HL-60 (cell line): ENCODE data around the gene NRP1.

Experiments used
- DNase-seq, 2 experiments: peaks; one replicate each; pipeline ENCODE4 v3.0.0-alpha.2; 2010 to 2020; ENCODE audit warnings: low read depth in 1 of 2, low spot score in 1 of 2
- H3K27ac ChIP-seq: fragments of 250-450 bp; sonication (Bioruptor Pico); replicated peaks from 2 replicates; pipeline ENCODE4 v1.5.1; 2020; ENCODE audit warnings: mild to moderate bottlenecking, moderate library complexity
- H3K27me3 ChIP-seq: fragments of 250-450 bp; sonication (Bioruptor Pico); 2 replicates; pipeline ENCODE4 v1.5.1; 2021; ENCODE audit warnings: mild to moderate bottlenecking, moderate library complexity; ENCODE audit not compliant: insufficient read depth, poor library complexity, severe bottlenecking
- H3K4me3 ChIP-seq: replicated peaks from 2 replicates; pipeline ENCODE4 v1.5.1; 2011; ENCODE audit warnings: mild to moderate bottlenecking, control low read depth, low read length; ENCODE audit not compliant: insufficient read depth
- CTCF ChIP-seq: IDR thresholded peaks from one replicate; pipeline ENCODE4 v1.5.1; 2011; ENCODE audit warnings: low read length, control low read depth, inconsistent platforms; ENCODE audit not compliant: insufficient read depth
- GABPA ChIP-seq: IDR thresholded peaks from 2 replicates; pipeline ENCODE4 v1.6.1; 2012; ENCODE audit warnings: low read depth
- POLR2AphosphoS5 ChIP-seq: IDR thresholded peaks from 2 replicates; pipeline ENCODE4 v1.6.1; 2012; ENCODE audit warnings: low read depth
- REST ChIP-seq: IDR thresholded peaks from 2 replicates; pipeline ENCODE4 v1.6.1; 2012; ENCODE audit warnings: low read depth; ENCODE audit not compliant: insufficient replicate concordance
- SPI1 ChIP-seq: IDR thresholded peaks from 2 replicates; pipeline ENCODE4 v1.6.1; 2012; ENCODE audit warnings: low read depth, mild to moderate bottlenecking, borderline replicate concordance

NRP1 gene

GRCh38 chr10:33353334-33353733 is 18.9 kb upstream of the NRP1 start:
- Histone ChIP-seq H3K27ac (no peak overlapping the region), H3K27me3 (no peaks in the 10 kb centered on the region), H3K4me3 (no peak overlapping the region)
- no peak for TF ChIP-seq POLR2AphosphoS5
- no peak for TF ChIP-seq SPI1
- TF ChIP-seq CTCF: no peak
- no peak for TF ChIP-seq REST
- no peak for TF ChIP-seq GABPA
- no peak for DNase-seq

- H3K4me3 ChIP-seq: no peak overlapping the region
- DNase-seq: no peak
- TF ChIP-seq GABPA (no peak), REST (no peak), POLR2AphosphoS5 (no peak), CTCF (no peak), SPI1 (no peak)
- no peak overlapping the region for H3K27ac ChIP-seq
- H3K27me3 ChIP-seq: no peaks in the 10 kb centered on the region
Measured at GRCh38 chr10:33352615-33353014, 18.1 kb upstream of the NRP1 start.

- TF ChIP-seq GABPA (no peak), POLR2AphosphoS5 (no peak), REST (no peak)
- no peak for DNase-seq
- no peak overlapping the region for H3K27ac ChIP-seq
Measured at GRCh38 chr10:33352175-33352574, 17.7 kb upstream of the NRP1 start.

GRCh38 chr10:33350041-33350440 is 15.6 kb upstream of the NRP1 start:
- DNase-seq: no peak
- TF ChIP-seq REST (no peak), POLR2AphosphoS5 (no peak)
- H3K4me3 ChIP-seq: no peak overlapping the region
- no peak overlapping the region for H3K27ac ChIP-seq
- no peaks in the 10 kb centered on the region for H3K27me3 ChIP-seq

More at GRCh38 chr10:33352175-33352574, 17.7 kb upstream of the NRP1 start:
- Histone ChIP-seq H3K4me3 (no peak overlapping the region), H3K27me3 (no peaks in the 10 kb centered on the region)
